Measurements from ENCODE around the gene PIK3R2.
A peak's percentile ranks its signal among the peaks of the same experiment; 100 is the strongest.
"Not testable (repeated sequence)": the region's sequence is repeated elsewhere in the genome, so short reads cannot be mapped to it uniquely, and the experiment has no call there.

The PIK3R2 gene
- total RNA-seq = 0.04 to 0.30 reads per million in 2 experiments

DNA sequence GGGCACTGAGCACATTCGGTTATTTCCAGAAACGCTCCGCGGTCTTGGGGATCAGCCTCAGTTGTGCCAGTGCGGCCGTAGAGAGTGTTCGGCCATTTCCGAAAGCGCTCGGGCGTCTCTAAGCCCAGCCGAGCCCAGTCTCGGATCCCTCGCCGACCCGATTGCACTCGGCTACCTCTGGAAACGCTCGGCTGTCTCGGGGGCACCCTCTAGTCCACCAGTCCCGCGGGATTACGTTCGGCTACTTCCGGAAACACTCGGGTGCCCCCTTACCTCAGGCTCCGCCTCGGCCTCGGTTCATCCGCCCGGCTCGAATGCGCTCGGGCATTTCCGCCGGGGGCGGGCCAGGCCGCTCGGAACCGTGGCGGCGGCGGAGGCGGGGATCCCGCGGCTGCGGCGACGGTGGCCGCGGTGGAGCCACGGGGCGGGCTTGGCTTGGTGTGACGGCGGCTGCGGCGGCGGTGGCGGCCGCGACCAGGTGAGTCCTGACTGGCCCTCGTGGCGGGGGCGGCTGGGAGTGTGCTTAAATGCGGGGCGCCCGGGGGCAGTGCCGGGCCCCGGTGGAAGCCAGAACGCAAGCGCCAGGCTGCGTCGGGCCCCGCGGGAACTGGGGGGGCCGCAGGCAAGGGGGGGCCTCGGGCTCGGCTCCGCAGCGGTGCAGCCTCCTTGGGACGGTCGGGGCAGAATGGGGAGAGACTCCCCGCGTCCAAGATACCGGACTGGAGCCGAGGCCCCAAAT, at the start of gene PIK3R2:
PIK3R2 (plus strand) TSS at position 347 of the 739 bp plus-strand sequence. CDS start 2,717 bp downstream, outside the sequence.
- DNase-seq (ENCODE audit: low read depth) = peak; percentile 100

DNA sequence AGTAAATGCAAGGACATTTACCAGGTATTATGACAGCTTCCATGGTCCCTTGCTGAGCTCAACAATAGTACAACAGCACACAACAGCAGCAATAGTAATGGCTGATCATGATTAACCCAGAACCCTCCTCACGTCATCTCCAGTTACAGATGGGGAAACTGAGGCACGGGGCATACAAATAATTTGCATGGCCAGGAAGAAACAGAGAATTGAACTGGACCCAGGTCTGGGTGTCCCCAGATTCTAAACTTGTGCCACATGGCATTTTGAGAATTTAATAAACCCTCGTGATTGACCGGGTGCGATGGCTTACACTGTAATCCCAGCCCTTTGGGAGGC, 48.2 kb upstream of the PIK3R2 start:
- no peak for DNase-seq (ENCODE audit: low read depth)

DNA sequence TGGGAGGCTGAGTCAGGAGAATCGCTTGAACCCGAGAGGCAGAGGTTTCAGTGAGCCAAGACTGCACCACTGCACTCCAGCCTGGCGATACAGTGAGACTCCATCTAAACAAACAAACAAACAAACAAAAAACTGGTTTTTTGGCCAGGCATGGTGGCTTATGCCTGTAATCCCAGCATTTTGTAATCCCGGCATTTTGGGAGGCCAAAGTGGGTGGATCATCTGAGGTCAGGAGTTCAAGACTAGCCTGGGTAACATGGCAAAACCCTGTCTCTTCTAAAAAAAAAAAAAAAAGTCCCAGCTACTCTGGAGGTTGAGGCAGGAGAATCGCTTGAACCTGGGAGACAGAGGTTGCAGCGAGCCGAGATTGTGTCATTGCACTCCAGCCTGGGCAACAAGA, 47.7 kb upstream of the PIK3R2 start:
- not testable (repeated sequence) for DNase-seq (ENCODE audit: low read depth)

DNA sequence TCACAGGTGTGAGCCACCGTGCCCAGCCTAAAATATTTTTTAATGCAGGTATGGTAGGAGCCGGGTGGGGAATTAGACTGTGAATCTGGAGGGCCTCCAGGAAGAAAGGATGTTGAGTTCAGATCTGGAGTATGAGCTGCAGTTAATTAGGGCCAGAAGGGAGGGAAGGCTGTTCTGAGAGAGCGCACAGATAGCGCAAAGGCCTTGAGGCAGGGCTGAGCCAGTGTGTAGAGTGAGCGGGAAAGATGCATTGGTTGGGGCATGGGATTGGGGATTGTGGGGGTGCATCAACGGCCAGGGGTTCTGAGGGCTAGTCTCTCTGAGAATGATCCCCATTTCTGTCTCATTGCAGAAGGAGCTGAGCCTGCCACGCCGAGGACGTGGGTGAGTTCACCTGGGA, 45.7 kb upstream of the PIK3R2 start:
- no peak for DNase-seq (ENCODE audit: low read depth)

DNA sequence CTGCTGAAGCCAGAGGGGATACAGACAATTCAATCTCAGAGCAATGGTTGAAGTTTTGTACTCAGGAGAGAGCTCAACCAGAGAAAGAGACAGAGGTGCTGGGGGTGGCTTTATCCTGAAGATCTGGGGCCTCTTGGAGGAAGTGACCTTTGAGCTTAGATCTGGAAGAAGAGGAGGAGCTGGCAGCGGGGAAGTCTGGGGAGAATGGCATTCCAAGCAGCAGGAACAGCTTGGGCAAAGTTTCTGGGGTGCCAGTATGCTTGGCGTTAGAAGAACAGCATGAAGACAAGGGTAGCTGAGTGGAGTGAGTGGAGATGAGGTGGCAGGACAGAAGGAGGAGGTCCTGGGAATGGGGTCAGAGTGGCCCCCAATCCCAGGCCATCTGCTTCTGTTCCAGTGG, 44.1 kb upstream of the PIK3R2 start:
- DNase-seq (ENCODE audit: low read depth) = no peak

DNA sequence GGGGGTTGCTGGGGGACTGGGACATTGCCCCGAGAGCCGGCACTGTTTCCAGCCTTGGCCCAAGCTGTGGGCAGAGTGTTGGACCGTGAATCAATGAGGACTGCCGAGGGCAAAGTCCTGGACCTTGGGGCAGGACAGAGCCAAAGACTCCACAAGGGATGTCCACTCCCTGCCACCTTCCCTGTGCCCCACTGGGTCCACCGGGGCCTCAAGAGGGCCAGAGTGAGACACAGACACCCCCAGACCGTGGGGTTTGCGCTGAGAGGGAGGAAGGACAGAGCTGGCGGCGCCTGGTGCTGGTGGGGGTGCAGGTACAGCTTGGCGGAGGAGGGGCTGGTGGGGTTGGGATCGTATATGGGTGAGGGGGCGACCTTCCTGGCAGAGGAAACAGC, 43.6 kb upstream of the PIK3R2 start:
- no peak for DNase-seq (ENCODE audit: low read depth)

DNA sequence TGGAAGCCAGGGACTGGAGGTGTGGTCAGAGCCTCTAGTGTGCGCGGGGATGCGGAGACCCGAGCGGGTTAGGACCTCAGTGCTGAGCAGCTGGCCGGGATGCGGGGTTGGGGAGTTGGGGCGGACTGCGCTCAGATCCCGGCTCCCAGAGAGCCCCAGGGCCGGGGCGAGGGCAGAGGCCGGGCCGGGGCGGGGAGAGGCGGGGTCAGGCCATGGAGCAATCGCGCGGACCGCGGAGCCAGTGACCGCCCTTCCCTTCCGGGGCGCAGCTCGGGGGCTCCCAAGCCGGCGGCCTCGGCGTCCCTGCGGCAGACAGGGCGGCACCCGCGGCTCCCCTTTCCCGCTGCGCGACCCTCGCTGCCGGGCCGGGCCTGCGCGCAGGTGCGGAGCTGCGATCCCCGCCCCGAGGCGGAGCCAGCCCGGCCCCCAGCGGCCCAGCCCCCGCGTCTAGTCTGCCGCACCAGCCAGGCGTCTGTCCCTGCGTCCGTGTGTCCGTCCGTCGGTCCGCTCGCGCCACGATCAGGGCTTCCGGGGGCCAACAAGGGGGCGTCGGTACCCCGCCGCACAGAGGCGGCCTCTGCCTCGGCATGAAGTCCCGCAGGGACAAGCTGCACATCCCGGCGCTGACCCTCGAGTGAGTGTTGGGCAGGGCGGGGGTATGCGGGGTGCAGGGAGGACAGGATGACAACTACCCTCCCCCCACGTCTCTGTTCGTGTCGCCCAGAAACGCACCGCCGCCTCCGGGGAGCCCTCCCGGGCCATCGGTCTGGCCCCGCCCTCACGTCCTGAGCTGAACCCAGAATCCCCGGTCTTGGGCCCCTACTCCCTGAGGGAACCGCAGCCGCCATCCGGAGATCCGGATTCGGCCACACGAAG, 43.0 kb upstream of the PIK3R2 start:
- DNase-seq (ENCODE audit: low read depth) = no peak

DNA sequence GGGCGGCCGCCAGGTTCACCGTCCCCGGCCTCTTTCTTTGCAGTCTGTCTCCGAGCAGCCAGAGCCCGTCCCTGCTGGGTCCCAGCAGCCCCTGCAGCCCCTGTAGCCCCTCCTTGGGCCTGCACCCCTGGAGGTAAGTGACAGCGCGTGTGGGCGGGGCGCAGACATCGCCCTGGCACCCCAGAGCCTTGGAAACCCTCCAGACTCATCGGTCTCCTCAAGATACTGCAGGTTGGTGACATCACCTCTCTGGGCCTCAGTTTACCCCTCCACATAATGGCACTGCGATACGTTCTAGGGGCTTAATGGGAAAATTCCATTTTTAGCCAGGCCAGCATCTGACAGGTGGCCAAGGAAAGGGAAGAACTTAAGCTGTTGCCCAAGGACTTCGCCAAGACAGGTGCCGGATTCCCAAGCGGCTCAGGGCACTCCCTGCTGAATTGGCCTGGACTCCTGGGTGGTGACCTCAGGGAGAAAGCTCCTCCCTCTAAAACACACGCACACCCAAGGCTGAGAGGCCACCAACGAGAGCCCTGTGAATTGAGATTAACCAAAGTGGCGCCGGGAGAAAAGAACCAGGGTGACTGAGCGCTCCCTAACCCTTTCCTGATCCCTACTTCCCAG, 42.2 kb upstream of the PIK3R2 start:
- no peak for DNase-seq (ENCODE audit: low read depth)

DNA sequence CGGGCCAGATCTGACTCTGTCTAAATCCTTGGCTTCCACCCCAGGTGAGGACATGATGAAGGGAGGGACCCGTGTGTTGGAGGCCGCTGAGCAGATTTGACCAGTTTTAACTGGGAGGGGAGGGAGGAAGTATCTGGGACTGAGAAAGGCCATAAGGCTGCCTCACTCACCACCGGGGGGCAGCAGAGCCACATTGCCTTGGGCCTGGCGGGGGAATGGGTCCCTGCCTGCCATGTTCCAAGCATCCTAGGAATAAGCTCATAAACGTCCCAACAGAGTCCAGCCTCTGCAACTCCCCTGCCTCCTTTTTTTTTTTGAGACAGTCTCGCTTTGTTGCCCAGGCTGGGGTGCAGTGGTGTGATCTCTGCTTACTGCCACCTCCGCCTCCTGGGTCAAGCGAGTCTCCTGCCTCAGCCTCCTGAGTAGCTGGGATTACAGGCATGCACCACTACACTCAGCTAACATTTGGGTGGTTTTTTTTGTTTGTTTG, 39.9 kb upstream of the PIK3R2 start:
- peak; percentile 61 for DNase-seq (ENCODE audit: low read depth)

DNA sequence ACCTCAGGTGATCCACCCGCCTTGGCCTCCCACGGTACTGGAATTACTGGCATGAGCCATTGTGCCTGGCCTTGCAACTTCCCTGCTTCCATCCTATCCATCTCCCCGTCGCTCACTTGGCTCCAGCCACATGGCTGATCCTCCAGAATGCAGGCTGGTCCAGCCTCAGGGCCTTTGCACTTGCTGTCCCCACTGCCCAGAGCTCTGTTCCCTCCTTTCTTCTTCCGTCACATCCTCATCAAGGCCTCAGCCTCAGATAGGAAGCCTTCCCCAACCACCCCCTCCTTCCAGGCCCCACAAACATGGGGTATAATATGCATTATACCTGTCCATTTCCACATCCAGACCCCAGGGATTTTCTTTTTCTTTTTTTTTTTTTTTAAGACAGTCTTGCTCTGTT, 39.1 kb upstream of the PIK3R2 start:
- DNase-seq (ENCODE audit: low read depth) = no peak

DNA sequence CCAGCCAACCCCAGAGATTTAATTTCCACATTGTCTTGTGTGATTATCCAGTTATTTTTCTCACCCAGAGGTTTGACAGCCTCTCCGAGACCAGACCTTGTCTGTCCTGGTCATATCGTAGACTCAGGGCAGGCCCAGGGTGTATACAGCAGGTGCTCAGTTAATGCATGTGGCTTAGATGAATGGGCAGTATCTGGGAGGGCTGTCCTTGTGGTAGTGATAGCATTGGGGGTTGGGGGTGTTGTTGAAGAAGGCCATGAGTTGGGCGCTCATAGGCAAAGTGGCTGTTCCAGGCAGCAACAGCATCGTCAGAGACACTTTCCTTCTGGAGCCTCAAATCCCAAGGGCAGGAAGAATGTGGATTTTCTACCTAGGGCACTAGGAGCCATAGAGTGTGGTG, 38.5 kb upstream of the PIK3R2 start:
- no peak for DNase-seq (ENCODE audit: low read depth)

DNA sequence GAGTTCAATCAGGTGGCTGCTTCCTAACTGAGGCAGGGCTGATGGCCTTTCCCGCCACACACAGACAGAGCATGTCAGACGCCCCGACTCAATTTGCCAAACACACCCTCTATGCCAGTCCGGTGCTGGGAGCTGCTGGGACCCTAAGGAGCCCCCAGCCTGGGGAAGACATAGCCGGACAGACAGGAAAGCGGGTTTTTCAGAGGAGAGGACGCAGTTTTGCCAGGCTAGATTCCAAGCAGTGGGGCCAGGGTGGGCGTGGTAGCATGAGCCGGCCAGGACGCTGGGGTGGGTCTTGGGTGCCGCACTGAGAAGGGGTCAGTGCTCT, 35.6 kb upstream of the PIK3R2 start:
- DNase-seq (ENCODE audit: low read depth) = no peak

DNA sequence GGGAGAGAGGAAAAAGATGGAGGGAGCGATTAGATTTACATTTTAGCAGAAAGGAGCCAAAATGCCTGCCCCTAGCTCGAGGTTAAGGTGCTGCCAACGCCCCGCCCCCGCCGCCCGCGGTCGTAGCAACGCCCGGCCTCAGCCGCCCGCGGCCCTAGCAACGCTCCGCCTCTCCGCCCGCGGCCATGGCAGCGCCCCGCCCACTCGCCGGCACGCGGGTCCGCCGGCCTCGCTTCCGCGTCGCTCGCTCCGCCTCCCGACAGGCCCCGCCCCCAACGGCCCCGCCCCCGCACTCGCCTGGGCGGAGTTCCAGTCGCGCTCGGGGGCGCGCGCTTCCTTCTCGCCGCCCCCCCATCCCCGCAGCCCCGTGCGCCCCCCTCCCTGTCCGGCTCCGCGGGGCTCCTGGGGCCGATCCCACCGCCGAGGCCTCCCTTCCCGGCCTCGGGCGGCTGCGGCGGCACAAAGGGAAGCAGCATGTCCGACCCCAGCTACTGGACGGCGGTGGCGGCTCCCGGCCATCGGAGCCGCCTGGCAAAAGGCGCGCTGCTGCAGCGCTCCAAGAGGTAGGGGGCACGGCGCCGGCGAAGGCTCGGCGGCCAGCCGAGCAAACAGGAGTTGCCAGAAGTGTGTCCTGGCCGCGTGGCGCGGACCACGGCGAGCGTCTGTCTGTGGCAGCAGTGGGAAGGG, 35.1 kb upstream of the PIK3R2 start:
- peak; percentile 93 for DNase-seq (ENCODE audit: low read depth)

DNA sequence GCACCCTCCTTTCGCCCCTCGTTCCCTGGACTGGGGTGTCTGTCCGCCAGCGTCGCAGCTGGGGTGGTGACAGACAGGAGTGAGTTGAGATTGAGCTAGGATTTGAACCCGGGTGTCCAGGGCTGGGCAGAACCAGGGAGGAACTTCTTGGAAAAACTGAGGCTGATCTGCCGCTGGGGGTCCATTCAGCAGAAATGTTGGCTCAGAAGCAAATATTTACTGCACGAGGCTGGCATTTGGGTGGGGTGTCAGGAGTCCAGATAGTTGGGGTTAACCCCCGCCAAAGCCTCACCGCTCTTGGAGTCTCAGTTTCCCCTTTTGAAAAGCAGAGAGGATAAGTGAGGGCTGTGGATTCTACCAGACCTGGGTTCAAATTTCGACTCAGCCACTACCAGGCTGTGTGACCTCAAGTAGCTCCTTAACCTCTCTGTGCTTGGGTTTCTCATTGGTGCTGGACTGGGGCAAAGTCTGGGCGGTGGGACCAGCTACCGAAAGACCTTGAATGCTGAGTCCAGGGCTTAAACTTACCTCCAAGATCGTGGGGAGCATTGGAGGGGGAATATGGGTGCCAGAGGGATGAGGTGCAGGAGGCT, 34.4 kb upstream of the PIK3R2 start:
- DNase-seq (ENCODE audit: low read depth) = no peak

DNA sequence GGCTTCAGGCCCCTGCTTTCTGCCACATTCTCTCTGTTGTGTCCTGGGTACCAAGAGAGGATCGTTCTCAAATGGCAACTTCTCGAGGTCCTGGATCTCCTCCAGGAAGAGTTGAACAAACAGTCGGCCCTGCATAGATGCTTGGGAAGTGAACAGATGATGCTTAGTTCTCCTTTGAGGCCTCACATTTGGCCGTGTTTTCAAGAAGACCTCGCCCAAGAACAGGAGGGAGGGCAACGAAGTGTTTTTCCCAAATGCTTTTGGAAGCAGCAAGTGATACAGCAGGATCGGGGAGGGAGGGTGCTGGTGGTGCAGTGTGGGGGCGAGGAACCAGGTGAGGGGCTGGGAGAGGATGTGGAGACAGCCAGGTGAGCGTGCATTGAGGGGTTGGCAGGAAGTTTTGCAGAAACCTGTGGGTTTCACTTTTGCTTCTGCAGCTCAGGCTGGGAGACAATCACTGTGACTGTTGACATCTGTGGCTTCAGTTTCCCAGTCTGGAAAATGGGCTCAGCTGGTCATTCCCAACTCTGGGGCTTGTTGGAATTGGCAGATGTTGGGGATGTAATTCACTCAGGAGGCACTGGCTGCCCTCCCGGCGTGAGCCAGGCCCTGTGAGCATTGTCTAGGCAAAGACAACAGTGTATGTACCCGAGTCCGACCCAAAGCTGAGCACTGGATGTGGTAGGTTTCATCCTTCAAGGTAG, 33.8 kb upstream of the PIK3R2 start:
- no peak for DNase-seq (ENCODE audit: low read depth)

DNA sequence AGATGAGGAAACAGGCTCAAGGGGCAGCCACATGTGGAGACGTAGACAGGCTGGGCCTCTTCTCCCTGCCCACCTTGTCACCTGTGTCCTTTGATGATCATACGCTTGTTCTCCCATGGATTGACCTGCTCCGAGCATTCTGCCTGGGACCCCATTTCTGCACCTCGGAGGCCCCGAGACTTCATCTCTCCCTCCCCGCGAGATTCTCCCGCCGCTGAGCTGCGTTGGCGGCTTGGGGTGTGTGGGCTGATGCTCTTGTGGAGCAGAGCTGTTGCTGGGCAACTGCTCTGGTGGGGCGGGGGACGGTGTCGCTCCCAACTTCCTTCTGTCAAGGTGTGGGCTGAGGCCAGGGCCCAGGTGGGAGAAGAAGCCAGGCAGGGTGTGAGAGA, 33.3 kb upstream of the PIK3R2 start:
- peak; percentile 43 for DNase-seq (ENCODE audit: low read depth)

DNA sequence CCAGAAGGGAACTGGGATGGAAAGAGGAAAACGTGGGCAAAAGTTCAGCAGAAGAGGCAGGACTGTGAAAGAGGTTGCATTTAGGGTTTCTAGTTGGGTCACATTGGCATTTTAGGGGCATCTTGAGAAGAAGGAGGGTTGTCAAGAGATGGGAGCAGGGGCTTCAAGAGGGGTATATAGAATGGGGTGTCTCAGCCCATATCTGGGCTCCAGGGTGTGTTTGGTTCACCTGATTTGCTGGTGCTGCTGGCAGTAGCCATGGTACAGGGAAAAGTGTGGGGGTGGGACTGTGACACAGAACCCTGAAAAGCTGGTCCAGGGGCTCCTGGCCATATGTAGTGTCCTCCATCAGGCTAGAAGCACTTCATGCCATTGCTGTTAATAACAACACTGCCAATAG, 32.8 kb upstream of the PIK3R2 start:
- no peak for DNase-seq (ENCODE audit: low read depth)

DNA sequence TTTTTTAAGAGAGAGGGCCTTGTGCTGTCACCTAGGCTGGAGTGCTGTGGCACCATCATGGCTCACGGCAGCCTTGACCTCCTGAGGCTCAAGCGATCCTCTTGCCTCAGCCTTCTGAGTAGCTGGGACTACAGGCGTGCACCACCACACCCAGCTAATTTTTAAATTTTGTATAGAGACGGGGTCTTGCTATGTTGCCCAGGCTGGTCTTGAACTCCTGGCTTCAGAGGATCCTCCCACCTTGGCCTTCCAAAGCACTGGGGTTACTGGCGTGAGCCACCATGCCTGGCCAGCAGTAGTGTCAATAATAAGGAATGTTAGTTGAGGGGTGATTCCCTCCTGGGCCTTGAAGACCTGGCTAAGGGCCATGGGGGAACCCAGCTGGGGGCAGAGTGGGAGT, 31.8 kb upstream of the PIK3R2 start:
- DNase-seq (ENCODE audit: low read depth) = no peak

DNA sequence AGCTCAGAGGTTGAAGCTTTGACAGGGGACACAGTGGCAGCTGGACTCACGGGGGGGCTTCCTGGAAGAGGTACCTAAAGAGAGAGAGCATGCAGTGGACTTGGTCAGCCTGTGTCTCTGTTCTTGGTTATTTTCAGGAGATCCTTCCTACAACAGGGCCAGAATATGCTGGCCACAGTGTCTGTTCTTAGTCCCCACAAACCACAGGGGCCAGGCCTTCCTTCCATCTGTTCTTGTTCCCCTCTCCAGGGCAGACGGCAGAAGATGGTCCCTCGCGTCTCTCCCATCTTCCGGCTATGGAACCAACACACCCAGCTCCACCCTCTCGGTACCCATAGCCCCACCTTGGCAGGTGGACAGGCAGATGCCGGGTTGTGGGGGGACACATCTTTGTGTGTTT, 30.5 kb upstream of the PIK3R2 start:
- DNase-seq (ENCODE audit: low read depth) = no peak

DNA sequence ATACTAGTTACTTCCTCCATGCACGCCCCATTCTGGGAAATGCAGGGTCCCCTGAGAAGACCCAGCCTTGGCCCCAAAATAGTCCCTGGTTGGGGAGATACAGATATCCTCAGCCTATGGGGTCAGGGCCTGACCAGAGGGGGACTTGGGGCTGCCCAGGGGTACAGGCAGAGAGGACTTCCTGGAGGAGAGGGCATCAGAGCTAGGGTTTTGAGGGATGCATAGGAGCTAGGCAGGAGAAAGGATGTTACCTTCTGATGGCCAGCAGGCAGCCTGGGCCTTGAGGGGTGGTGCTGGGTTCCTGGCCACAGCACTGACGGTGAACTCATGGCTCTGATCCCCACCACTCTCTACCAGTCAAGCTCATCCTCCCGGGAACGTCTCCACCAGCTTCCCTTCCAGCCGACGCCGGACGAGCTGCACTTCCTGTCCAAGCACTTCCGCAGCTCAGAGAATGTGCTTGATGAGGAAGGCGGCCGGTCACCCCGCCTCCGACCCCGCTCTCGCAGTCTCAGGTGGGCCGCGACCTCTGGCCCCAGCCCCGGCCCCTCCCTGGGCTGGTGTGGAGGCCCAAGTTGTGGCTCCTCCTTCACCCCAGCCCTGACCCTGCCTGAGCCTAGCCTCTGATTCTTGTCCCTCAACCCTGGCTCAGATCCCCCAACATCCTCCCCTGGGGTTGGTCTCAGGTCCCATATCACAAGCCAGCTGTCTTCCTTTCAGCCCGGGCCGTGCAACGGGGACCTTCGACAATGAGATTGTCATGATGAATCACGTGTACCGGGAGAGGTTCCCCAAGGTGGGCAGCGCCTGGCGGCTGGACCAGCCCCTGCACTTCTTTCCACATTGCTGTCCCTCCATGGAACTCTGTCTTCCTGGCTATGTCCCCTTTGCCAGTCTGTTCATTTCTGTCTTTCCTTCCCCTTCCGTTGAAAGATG, 29.8 kb upstream of the PIK3R2 start:
- no peak for DNase-seq (ENCODE audit: low read depth)

All from T follicular helper cell (primary cell).